ENCODE data around the gene ZNF385B.

Gene ZNF385B

DNA sequence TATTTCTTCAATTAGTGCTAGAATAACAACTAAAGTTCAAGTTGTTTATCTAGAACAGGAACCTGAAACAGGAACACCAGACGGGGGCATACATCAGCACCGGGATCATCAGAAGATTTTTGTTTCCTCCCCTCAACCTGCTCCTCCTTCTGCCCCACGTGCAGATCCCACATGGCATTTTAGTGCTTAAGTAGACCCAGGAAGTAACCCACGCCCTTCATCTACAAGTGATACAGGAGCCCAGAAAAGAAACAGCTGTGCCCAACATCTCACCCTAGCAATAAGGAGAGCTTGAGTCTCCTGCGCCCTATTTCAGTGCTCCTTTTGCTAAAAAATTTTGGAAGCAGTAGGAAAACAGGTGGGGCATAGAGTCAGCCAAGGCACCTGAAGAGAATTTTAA is 5.2 kb downstream of the ZNF385B start:
- DNase-seq (ENCODE audit: low read depth in 2 of 2, low spot score in 1 of 2) = no peak

- no peak for DNase-seq (ENCODE audit: low read depth in 2 of 2, low spot score in 1 of 2)
These were observed 5.7 kb downstream of the ZNF385B start for GRCh38 chr2:179855673-179856072.

GRCh38 chr2:179854891-179855290 is 6.5 kb downstream of the ZNF385B start:
- no peak for DNase-seq (ENCODE audit: low read depth in 2 of 2, low spot score in 1 of 2)

DNA sequence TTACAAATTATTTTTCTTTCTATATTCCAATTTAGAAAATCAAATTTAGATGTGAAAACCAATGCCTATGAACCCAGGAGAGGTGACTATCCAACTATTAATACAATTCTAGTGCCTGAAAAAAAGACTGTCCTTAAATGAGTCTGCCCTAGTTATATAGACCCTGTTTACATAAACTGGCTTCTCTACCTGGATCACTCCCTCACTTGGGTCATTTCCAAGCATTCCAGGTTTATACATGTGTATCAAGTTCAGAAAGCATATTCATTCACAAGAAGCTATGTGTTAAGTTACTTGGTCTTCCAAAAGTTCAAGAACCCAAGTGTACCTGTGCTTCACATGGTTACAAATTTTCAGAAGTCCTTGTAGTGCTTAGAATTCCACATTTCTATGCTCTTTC is 8.3 kb downstream of the ZNF385B start:
- DNase-seq (ENCODE audit: low read depth in 2 of 2, low spot score in 1 of 2) = no peak

DNA sequence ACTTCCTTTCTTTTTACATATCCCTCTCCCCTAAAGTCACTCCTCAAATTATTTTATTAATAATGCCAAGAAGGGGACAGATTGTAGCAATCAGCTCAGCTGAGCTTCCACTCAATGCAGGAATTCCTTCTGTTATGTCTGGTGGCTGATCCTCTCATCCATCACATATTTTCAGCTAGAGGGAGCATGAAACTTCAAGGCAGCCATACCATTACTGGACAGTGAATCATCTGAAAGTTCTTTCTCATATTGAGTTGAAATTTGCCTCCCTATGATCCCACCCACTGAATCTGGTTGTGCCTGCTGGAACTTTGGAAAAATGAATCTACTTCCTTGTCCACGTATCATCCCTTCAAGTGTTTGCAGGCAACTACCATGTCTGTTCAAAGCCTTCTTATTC is 11.2 kb downstream of the ZNF385B start:
- DNase-seq (ENCODE audit: low read depth in 2 of 2, low spot score in 1 of 2) = no peak

- DNase-seq (ENCODE audit: low read depth in 2 of 2, low spot score in 1 of 2) = no peak
These were observed 11.7 kb downstream of the ZNF385B start for GRCh38 chr2:179849719-179850118.

- no peak for DNase-seq (ENCODE audit: low read depth in 2 of 2, low spot score in 1 of 2)
These were observed 17.9 kb downstream of the ZNF385B start for GRCh38 chr2:179843541-179843940.

DNA sequence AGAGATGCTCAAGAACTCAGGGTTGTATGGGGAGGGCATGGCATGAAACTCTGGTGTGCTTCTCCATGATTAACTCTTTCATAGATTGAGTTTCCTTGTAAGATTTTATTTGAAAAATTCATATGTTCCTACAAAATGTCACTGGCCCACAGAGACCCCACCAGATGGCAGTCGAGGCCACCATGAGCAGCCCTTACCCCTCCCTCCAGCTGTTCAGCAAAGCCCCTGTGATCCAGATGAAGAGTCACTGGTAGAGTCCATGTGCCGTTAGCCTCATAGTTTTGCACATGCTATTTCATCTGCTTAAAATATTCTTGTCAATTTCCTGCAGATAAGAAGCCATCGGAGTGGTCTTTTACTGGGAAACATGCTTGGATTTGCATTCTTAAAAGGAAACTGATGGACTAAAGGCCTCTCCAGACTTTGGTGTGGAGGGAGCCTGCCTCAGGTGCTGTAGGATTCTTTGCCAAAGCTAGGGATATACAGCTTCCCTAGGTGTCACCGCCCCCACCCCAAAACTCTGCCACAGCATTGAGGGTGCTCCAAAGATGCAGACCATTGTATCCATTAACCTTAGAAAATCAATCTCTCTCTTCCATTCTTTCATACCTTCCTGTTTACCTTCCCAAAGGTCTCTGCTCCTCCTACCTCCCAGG is 18.8 kb downstream of the ZNF385B start:
- DNase-seq (ENCODE audit: low read depth in 2 of 2, low spot score in 1 of 2) = no peak

GRCh38 chr2:179840840-179841239 is 20.6 kb downstream of the ZNF385B start:
- DNase-seq (ENCODE audit: low read depth in 2 of 2, low spot score in 1 of 2) = no peak

GRCh38 chr2:179837408-179837807 is 24.0 kb downstream of the ZNF385B start:
- DNase-seq (ENCODE audit: low read depth in 2 of 2, low spot score in 1 of 2) = no peak

DNA sequence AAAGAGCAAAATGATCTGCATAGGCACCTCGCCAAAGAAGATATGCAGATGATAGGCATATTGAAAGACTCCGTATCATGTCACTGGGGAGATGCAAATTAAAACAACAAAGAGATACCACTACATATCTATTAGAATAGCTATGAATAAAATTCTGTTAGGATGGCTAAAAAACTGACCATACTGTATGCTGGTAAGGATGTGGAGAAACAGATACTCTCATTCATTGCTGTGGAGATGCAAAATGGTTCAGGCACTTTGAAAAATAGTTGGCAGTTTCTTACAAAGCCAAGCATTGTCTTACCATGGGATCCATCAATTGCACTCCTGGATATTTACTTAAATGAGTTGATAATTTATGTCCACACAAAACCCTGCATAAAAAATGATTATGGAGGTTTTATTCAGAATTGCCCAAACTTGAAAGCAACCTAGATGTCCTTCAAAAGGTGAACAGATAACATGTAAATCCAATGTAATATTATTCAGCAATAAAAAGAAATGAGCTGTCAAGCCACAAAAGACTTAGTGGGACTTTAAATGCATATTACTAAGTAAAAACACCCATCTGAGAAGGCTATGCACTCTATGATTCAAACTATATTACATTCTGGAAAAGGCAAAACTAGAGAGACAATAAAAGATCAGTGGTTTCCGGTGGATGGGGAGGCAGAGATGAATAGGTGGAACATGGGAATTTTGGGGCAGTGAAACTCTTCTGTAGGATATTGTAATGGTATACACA is 31.2 kb downstream of the ZNF385B start:
- no peak for DNase-seq (ENCODE audit: low read depth in 2 of 2, low spot score in 1 of 2)

GRCh38 chr2:179826297-179826696 is 35.1 kb downstream of the ZNF385B start:
- no peak for DNase-seq (ENCODE audit: low read depth in 2 of 2, low spot score in 1 of 2)

DNA sequence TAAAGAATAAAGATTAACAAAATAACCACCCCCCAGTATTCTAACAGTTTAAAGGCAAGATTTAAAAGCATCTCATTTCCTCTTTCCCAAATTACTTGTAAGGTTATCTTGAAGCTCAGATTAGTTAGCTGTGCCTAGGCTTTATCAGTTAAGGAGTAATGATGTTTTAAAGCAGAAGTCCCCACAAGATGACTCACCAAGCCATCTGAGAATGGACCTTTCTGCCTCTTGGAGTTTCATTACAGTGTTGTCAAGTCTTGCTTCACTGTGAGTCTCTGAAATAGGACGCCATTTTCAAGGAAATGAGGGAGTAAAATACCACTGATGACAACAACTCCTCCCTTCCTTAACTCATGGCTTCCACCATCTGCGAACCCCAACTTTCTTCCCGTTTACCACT is 35.9 kb downstream of the ZNF385B start:
- no peak for DNase-seq (ENCODE audit: low read depth in 2 of 2, low spot score in 1 of 2)

DNA sequence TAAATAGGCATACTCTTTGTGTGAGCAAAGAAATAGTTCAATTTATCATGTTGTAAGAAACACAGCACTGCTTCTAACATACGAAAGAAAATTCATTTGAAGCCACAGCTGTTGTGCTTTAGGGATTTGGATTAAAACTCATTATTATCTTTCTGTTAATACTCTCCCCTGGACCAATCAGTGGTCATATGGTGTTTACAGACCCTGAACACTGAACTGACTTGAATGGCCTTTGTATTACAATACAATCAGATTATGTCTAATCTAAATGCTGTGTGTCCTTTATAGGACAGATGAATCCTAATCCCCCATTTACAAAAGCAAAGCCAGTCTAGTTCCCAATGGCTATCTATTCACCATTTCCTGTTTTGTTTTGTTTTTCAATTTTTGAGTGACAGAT is 36.5 kb downstream of the ZNF385B start:
- no peak for DNase-seq (ENCODE audit: low read depth in 2 of 2, low spot score in 1 of 2)

- no peak for DNase-seq (ENCODE audit: low read depth in 2 of 2, low spot score in 1 of 2)
These were observed 38.9 kb downstream of the ZNF385B start for GRCh38 chr2:179822540-179822939.

GRCh38 chr2:179818546-179818945 is 42.9 kb downstream of the ZNF385B start:
- no peak for DNase-seq (ENCODE audit: low read depth in 2 of 2, low spot score in 1 of 2)

DNA sequence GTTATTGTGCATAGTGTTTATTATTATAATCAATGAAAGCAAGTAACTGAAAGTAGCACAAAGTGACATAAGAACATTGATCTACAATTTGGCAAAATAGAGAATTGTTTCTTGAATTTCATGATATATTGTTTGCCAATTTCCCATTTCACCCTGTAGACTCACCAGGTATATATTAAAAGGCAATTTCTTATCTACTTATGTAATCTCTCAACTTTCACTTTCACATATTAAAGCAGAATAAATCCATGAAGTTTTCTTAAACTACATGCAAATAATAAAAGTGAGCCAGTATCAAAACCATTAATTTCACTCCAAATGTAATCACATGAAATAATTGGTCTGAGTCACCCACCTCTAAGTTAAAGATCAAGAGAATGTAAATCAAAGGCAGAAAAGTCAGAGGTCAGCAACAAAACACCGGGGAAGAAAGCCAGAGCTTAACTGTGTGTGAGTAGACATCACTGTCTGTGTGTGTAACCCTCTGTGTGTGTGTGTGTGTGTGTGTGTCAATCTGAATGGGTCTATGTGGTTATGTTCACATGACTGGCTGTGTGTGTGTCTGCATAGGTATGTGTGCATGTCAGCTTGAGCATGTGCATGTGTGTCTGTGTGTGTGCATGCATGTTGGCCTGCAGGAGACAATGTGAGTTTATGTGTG is 44.1 kb downstream of the ZNF385B start:
- no peak for DNase-seq (ENCODE audit: low read depth in 2 of 2, low spot score in 1 of 2)

- no peak for DNase-seq (ENCODE audit: low read depth in 2 of 2, low spot score in 1 of 2)
These were observed 47.4 kb downstream of the ZNF385B start for GRCh38 chr2:179814050-179814449.

DNA sequence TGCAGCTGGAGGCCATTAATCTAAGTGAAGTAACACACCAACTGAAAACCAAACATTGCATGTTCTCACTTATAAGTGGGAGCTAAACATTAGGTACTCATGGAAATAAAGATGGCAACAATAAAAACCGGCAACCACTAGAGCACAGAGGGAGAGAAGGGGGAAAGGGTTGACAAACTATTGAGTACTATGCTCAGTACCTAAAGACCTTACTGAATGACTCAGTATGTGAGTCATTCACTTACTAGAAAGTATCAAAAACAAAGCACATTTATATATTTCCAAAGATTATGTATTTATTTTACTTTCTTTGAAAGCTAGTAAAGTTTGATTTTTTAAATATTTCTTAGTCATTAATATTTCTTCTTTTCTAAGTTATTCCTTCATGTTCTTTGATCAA is 48.9 kb downstream of the ZNF385B start:
- no peak for DNase-seq (ENCODE audit: low read depth in 2 of 2, low spot score in 1 of 2)

DNA sequence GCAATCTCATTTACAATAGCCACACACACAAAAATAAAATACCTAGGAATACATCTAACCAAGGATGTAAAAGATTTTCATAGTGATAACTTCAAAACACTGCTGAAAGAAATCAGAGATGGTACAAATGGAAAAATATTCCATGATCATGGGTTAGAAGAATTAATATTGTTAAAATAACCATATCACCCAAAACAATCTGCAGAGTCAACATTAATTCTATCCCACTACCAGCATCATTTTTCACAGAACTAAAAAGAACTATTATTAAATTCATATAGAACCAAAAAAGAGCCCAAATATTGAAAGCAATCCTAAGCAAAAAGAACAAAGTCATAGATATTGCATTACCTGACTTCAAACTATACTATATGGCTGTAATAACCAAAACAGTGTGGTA is 50.4 kb downstream of the ZNF385B start:
- no peak for DNase-seq (ENCODE audit: low read depth in 2 of 2, low spot score in 1 of 2)

DNA sequence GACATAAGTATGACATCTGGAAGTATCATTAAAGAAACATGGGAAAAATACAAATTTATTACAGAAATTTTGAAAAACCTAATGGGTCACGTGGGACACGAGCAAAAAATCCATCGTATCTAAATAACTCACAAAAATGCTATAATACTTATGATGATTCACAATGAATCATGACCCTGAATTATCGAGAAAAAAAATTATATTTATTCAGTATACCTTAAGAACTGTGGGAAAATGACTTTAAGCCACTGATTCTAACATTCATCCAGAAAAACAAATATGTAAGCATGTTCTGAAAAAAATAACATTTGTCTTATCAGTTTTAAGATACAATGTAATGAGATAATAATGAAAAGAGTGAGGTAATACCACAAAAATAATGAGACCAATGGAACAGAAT is 51.8 kb downstream of the ZNF385B start:
- DNase-seq (ENCODE audit: low read depth in 2 of 2, low spot score in 1 of 2) = no peak

GRCh38 chr2:179805001-179805400 is 56.4 kb downstream of the ZNF385B start:
- no peak for DNase-seq (ENCODE audit: low read depth in 2 of 2, low spot score in 1 of 2)

Data from stimulated activated CD8-positive, alpha-beta memory T cell treated with anti-CD3 and anti-CD28 coated beads, Interleukin-4, amount 100 ng/mL, for 4 hours (primary cell).